GM21825 (cell line): Measurements from ENCODE around the gene SRXN1.

ENCODE experiments used
- ATAC-seq: cut with Tn5 transposase; IDR thresholded peaks from one replicate; pipeline ENCODE4 v1.9.1; 2021; ENCODE audit warnings: mild to moderate bottlenecking, moderate library complexity; ENCODE audit not compliant: unreplicated experiment

Gene SRXN1

GRCh38 chr20:637559-637958 is 15.4 kb downstream of the SRXN1 start:
- ATAC-seq = no peak

GRCh38 chr20:635893-636338 is 17.1 kb downstream of the SRXN1 start:
- ATAC-seq = no peak

GRCh38 chr20:635028-635892 is 17.7 kb downstream of the SRXN1 start:
- no peak for ATAC-seq

GRCh38 chr20:634148-634925 is 18.7 kb downstream of the SRXN1 start:
- ATAC-seq = no peak

GRCh38 chr20:631101-631500 is 21.9 kb downstream of the SRXN1 start:
- no peak for ATAC-seq

- no peak for ATAC-seq
Observed at GRCh38 chr20:626579-626978, 26.4 kb downstream of the SRXN1 start.

- no peak for ATAC-seq
Observed at GRCh38 chr20:625360-625932, 27.6 kb downstream of the SRXN1 start.

GRCh38 chr20:623704-624103 is 29.3 kb downstream of the SRXN1 start:
- ATAC-seq = no peak

GRCh38 chr20:623021-623420 is 30.0 kb downstream of the SRXN1 start:
- no peak for ATAC-seq

- ATAC-seq = no peak
Observed at GRCh38 chr20:622161-622560, 30.8 kb downstream of the SRXN1 start.

- ATAC-seq = no peak
Observed at GRCh38 chr20:621125-621756, 31.8 kb downstream of the SRXN1 start.

GRCh38 chr20:620246-620645 is 32.8 kb downstream of the SRXN1 start:
- ATAC-seq = no peak

- ATAC-seq = no peak
Observed at GRCh38 chr20:618980-619379, 34.0 kb downstream of the SRXN1 start.

- no peak for ATAC-seq
Observed at GRCh38 chr20:617934-618690, 34.9 kb downstream of the SRXN1 start.

GRCh38 chr20:615514-615913 is 37.5 kb downstream of the SRXN1 start:
- ATAC-seq = no peak

- ATAC-seq = no peak
Observed at GRCh38 chr20:611843-612185, 41.2 kb downstream of the SRXN1 start.

GRCh38 chr20:611047-611842 is 41.8 kb downstream of the SRXN1 start:
- ATAC-seq = no peak

- ATAC-seq = no peak
Observed at GRCh38 chr20:610130-611046, 42.6 kb downstream of the SRXN1 start, which contains the start of gene TCF15. Gene TCF15 (minus strand): TSS chr20:610309. CDS start chr20:610237, 72 bp downstream.
